ENCODE measurements around the gene C1orf210. TPM values are rescaled to one million over a fixed set of nuclear protein-coding genes. Genes with fewer than 3 reads are reported as not detected.
A peak's percentile ranks its signal among the peaks of the same experiment; 100 is the strongest.

The C1orf210 gene
- total RNA-seq, 6 donors from 2014 or later: 12.5 to 38.3 (median 27.1) TPM

DNA sequence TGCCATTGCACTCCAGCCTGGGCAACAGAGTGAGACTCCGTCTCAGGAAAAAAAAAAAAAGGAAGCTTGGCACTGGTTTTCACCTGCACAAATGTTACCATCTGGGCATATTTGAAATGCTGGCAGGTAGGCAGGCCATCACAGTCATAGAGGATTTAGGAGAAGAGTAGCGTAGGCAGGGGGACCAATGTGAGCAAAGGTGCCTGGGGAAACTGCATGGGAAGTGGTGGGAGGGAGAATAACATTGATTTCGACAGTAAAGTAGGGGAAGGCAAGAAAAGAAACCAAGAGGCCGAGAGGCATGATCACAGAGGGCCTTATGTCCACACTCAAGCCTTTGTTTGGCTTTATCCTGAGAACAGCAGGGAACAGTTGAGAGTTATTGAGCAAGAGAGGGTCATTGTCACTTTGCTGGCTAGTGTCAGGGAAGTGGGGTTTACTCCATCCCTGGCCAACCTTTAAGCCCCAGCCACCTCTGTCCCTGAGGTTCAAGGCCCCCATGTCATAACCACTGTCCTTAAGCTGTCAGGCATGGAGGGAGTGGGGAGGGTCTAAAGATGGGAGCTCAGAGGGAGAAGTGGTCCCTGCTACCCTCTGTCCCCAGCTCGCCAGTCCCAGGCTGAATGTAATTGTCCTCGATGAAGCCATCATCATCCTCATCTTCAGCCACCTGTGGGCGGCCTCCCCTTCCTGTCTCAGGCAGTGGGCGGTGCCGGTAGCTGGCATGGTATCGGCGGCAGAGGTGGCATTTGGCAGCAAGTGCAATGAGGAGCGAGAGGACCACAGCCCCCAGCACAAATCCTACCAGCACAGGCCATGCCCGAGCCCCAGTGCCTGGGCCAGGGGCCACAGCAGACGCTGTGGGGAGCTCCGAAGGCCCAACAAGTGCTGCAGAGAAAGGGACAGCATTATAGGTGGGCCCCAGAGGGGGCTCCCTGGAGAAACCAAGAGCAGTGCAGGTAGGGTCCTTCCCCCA lies 2.9 kb downstream of the C1orf210 start:
- no peak for ATAC-seq (ENCODE audit: low FRiP score in 2 of 2)
- Histone ChIP-seq H3K9me3 (no peaks in the 10 kb centered on the region), H3K27ac (peak overlapping the region in 3 of 4 donors; percentile 34 to 65 (median 60)), H3K4me3 (no peak overlapping the region), H3K27me3 (no peaks in the 10 kb centered on the region), H3K36me3 (no peaks in the 10 kb centered on the region), H3K4me1 (peaks cover 0 to 24% (median 15%) of the 10 kb centered on the region in 4 donors)
- TF ChIP-seq POLR2AphosphoS5 (IDR thresholded peaks at IDR 0.05): no peak
- TF ChIP-seq POLR2A (IDR thresholded peaks at IDR 0.05): no peak
- TF ChIP-seq EP300 (IDR thresholded peaks at IDR 0.05): peak in 1 of 4 donors; percentile 50
- TF ChIP-seq, protein P1, sequence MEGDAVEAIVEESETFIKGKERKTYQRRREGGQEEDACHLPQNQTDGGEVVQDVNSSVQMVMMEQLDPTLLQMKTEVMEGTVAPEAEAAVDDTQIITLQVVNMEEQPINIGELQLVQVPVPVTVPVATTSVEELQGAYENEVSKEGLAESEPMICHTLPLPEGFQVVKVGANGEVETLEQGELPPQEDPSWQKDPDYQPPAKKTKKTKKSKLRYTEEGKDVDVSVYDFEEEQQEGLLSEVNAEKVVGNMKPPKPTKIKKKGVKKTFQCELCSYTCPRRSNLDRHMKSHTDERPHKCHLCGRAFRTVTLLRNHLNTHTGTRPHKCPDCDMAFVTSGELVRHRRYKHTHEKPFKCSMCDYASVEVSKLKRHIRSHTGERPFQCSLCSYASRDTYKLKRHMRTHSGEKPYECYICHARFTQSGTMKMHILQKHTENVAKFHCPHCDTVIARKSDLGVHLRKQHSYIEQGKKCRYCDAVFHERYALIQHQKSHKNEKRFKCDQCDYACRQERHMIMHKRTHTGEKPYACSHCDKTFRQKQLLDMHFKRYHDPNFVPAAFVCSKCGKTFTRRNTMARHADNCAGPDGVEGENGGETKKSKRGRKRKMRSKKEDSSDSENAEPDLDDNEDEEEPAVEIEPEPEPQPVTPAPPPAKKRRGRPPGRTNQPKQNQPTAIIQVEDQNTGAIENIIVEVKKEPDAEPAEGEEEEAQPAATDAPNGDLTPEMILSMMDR (IDR thresholded peaks at IDR 0.05): no peak
- DNase-seq: peak; percentile 59 to 71
- 71 to 76% methylated on average over 6 to 15 of the region's 15 CpGs for WGBS, 2 donors

DNA sequence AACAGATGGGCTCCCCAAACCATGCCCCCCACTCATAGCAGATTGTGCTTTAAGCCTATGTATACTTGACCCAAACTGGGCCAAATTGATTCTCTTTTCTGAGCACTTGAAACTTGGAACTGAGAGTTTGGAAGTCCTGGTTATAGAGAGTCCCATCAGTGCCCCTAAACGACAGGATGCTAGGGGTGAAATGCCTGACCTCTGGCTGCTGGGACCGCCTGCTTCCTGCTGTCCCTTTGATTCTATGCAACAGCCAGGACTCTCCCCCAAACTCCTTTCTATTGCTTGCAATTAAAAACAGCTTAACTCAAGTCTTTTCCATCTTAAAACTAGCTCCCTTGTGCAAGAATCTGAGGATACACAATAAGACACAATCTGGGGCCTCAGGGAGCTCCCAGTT lies 4.7 kb downstream of the C1orf210 start:
- no peaks in the 10 kb centered on the region for H3K36me3 ChIP-seq
- 55 to 59% methylated on average over 2 of the region's 2 CpGs for WGBS, 2 donors
- H3K4me3 ChIP-seq: no peak overlapping the region
- H3K9me3 ChIP-seq: no peaks in the 10 kb centered on the region
- DNase-seq (peak in 1 of 2 donors; percentile 6), ATAC-seq (ENCODE audit: low FRiP score in 2 of 2) (no peak)
- no peaks in the 10 kb centered on the region for H3K27me3 ChIP-seq
- H3K4me1 ChIP-seq: peaks cover 0 to 24% (median 15%) of the 10 kb centered on the region in 4 donors
- H3K27ac ChIP-seq: no peak overlapping the region
- TF ChIP-seq EP300 (IDR thresholded peaks at IDR 0.05) (no peak), POLR2A (IDR thresholded peaks at IDR 0.05) (no peak), POLR2AphosphoS5 (IDR thresholded peaks at IDR 0.05) (no peak)
- TF ChIP-seq, protein P1 (IDR thresholded peaks at IDR 0.05): no peak

DNA sequence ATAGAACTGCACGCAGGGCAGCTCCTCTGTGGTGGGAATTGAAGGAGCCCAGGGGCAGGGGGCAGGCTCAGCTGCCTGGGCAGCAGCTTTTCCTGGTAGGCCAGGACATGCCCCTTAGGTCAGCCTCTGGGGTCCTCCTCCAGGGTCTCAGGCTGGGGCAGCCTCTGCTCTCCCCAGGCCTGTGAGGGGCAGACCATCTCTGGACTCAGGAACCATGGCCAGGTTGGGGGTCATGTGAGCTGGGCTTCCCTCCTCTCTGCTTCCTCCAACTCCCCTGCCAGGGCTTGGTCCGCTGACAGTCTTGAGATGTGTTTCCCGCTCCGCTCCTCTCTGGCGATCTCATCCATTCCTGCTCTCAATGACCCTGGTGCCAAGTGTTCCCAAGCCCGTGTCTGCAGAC lies 5.7 kb downstream of the C1orf210 start:
- no peak overlapping the region for H3K4me3 ChIP-seq
- DNase-seq (peak in 1 of 2 donors; percentile 17), ATAC-seq (ENCODE audit: low FRiP score in 2 of 2) (peak in 1 of 2 donors; percentile 23)
- TF ChIP-seq POLR2A (IDR thresholded peaks at IDR 0.05): no peak
- TF ChIP-seq POLR2AphosphoS5 (IDR thresholded peaks at IDR 0.05): no peak
- TF ChIP-seq, protein P1 (IDR thresholded peaks at IDR 0.05): no peak
- no peak for TF ChIP-seq EP300 (IDR thresholded peaks at IDR 0.05)
- peaks cover under 1 to 30% (median 18%) of the 10 kb centered on the region in 4 donors for H3K4me1 ChIP-seq
- WGBS, 2 donors: 94 to 98% methylated on average over 5 to 6 of the region's 6 CpGs
- H3K36me3 ChIP-seq: no peaks in the 10 kb centered on the region
- no peaks in the 10 kb centered on the region for H3K9me3 ChIP-seq
- H3K27ac ChIP-seq: no peak overlapping the region
- no peaks in the 10 kb centered on the region for H3K27me3 ChIP-seq

DNA sequence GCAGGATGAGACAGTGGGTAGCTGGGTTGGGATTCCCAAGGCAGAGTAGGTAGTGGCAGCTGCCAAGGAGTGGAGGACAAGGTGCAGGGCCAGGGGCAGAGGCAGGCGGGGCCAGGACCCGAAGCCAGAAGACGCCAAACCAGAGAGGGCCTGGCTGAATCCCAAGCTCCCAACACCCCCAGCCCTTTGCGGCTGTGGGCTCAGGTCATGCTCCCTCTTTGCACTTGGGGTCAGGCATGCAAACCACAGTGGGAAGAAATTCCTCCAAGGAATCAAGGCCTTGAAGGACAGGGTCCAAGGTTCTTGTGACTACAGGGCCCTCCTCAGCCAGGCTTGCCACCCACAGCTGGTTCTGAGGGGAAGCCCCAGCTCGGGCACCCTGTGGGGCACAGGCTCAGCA lies 6.2 kb downstream of the C1orf210 start:
- H3K4me3 ChIP-seq: no peak overlapping the region
- WGBS, 2 donors: 89 to 100% methylated on average over 4 of the region's 5 CpGs
- no peaks in the 10 kb centered on the region for H3K9me3 ChIP-seq
- ATAC-seq (ENCODE audit: low FRiP score in 2 of 2) (no peak), DNase-seq (peak in 1 of 2 donors; percentile 12)
- H3K4me1 ChIP-seq: peaks cover 6 to 35% (median 23%) of the 10 kb centered on the region in 4 donors
- no peaks in the 10 kb centered on the region for H3K27me3 ChIP-seq
- H3K27ac ChIP-seq: no peak overlapping the region
- H3K36me3 ChIP-seq: no peaks in the 10 kb centered on the region
- TF ChIP-seq, protein P1 (IDR thresholded peaks at IDR 0.05): no peak
- no peak for TF ChIP-seq EP300 (IDR thresholded peaks at IDR 0.05)
- TF ChIP-seq POLR2A (IDR thresholded peaks at IDR 0.05): no peak
- no peak for TF ChIP-seq POLR2AphosphoS5 (IDR thresholded peaks at IDR 0.05)
